Activated CD8-positive, alpha-beta memory T cell treated with anti-CD3 and anti-CD28 coated beads for 1 hour (primary cell): Measurements from ENCODE around the gene LIMS1.
"Not testable (repeated sequence)": the region's sequence is repeated elsewhere in the genome, so short reads cannot be mapped to it uniquely, and the experiment has no call there.

Experiments used
- DNase-seq, 2 donors: peaks; one replicate each; pipeline ENCODE4 v3.0.0-alpha.2; 2020; ENCODE audit warnings: low read depth in 1 of 2; ENCODE audit errors: extremely low read depth in 1 of 2

Gene LIMS1

GRCh38 chr2:108657517-108657916, 123.2 kb downstream of the LIMS1 start:
- not testable (repeated sequence) for DNase-seq

DNA sequence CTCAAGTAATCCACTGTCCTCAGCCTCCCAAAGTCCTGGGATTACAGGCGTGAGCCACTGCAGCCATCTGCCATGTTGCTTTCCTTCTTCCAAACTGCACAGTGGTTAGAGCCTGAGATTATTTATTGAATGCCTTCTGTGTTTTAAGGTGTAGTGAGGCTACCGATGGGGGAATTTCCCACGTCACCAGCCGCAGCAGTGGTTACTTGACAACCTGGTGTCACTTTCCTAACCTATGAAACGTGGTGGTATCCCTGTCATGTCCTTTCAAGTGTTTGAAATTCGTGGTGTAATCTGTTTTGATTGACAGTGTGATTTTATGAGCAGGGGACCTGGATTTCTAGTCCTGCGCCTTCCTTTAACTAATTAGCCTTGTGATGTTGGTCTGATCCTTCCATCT, 124.3 kb downstream of the LIMS1 start:
- not testable (repeated sequence) for DNase-seq

DNA sequence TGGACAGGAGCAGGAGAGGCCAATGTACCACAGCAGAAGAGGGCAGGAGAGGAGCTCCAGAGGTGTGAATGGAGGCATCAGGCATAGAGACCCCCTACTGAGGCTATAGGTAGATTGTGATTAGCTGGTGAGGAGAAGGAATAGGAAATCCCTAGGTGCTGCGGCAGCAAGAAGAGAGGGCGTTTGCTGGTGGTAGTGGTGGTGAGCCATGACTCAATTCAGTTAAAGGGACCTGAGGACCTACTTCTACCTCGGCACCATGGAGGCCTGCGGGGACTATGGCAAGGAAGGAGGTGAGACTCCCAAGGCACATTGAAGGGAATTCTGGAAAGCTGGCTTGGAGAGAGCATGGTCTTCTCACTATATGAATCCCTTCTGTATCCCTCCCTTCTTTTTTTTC, 127.2 kb downstream of the LIMS1 start:
- not testable (repeated sequence) for DNase-seq

DNA sequence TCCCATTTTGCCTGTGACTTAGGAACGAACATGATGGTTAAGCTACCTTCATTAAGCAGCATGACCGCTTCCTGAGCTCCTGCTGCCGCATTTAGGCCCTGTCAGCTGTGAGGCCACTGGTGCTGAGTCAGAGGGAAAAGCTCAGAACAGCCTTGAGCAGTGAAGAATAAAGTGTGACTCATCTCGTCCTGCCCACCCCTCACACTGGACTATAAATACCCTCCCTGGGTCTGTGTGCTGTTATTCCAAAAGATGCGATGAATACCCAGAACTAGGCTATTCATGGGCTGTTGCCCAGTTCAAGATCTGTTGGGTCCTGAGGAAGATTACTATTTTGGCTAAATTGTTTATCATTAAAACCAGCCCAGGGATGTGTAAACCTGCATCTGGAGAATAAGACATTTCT, 127.9 kb downstream of the LIMS1 start:
- not testable (repeated sequence) for DNase-seq

DNA sequence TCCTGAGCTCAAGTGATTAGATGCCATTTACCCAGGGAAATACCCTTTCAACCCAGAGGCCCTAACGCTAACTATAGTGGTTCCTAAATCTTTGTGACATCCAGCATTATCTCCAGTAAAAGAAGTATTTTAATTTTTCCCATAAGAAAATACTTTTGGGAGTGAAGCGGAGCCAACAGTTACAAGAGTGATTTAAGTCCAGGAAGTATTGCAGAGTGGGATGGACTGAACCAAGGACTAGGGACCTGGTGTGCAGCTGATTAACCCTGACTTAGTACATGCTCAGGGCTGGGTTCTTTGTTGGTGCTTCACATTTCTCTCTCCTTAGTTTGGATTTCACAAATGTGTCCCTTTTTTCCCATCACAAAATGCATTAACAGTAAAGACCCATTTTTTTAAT, 129.1 kb downstream of the LIMS1 start:
- not testable (repeated sequence) for DNase-seq

- not testable (repeated sequence) for DNase-seq
Measured at GRCh38 chr2:108664089-108664488, 129.8 kb downstream of the LIMS1 start.

GRCh38 chr2:108664979-108665378, 130.7 kb downstream of the LIMS1 start:
- not testable (repeated sequence) for DNase-seq

- DNase-seq = not testable (repeated sequence)
Measured at GRCh38 chr2:108665975-108666374, 131.7 kb downstream of the LIMS1 start.

DNA sequence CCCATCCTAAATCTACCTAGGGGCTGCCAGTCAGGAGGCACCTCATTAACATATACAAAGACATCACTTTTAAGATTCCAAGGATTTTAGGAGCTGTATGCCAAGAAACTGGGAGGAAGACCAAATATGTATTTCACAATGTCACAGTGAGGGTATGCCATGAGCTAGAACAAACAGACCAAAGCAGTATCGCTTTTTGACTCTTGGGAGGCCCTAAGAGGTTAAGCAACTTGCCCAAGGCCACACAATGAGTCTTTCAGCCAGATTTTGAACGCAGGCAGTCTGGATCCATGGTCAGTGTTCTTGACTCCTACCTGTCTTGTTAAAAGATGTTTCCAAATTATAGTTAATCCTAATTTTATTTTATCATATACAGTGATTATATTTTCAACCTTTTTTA, 132.9 kb downstream of the LIMS1 start:
- not testable (repeated sequence) for DNase-seq

DNA sequence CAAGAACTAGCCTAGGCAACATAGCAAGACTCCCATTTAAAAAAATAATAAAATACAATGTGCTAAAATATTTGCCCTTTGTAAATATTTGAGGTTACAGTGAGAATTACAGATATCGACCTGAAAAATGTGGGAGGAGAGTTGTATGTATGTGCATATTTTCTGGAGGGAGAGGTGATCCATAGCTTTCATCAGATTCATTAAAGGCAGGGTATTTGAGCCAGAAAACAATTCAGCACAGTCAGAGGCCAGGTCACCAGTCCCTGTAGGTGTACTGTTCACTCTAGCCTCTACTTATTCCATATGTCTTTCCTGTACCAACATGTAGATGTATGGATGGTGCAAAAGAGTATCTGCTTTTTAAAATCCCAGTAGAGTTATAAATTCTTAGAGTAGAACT, 136.0 kb downstream of the LIMS1 start:
- DNase-seq = not testable (repeated sequence)

GRCh38 chr2:108672200-108672805, 138.0 kb downstream of the LIMS1 start:
- DNase-seq = not testable (repeated sequence)

GRCh38 chr2:108676522-108676921, 142.3 kb downstream of the LIMS1 start:
- DNase-seq = not testable (repeated sequence)

DNA sequence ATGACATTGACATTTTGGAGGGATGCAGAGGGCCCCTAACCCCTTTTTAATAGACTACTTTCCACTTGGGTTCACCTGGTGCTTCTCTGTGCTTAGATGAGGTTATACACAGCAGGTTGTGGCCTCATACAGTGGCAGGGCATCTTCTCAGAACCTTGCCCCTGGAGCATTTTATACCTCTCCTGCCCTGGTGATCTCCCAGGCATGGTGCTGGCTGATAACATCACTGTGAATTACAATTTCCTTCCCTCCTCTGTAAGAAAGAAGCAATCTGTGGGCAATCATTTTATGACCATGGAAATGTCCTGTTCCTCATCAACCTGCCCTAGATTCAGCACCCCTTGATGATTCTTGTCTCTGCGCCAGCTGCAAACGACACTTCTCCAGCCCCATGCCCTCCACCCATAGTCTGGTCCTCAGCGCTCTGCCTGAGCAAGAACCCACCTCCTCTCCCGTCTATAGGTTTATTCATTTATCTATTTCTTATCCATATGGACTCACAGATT, 143.0 kb downstream of the LIMS1 start:
- not testable (repeated sequence) for DNase-seq

GRCh38 chr2:108678198-108678651, 144.0 kb downstream of the LIMS1 start:
- DNase-seq = not testable (repeated sequence)

DNA sequence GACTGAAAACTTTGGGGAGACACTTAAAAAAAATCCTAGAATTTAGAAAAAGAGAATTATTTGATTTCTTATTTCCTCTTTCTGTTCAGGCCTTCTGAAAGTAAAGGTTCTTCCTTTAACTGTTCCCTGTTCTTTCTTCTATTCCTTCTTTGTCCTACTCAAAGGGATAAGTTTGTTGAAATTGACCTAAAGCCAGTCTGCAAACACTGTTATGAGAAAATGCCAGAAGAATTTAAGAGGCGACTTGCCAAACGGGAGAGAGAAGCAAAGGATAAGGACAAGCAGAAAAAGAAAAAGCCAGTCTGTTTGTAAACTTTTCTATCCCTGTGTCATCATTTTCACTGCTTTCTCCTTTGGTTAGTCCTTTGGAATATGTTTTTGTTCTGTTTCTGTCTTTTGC, 146.5 kb downstream of the LIMS1 start:
- DNase-seq = not testable (repeated sequence)

DNA sequence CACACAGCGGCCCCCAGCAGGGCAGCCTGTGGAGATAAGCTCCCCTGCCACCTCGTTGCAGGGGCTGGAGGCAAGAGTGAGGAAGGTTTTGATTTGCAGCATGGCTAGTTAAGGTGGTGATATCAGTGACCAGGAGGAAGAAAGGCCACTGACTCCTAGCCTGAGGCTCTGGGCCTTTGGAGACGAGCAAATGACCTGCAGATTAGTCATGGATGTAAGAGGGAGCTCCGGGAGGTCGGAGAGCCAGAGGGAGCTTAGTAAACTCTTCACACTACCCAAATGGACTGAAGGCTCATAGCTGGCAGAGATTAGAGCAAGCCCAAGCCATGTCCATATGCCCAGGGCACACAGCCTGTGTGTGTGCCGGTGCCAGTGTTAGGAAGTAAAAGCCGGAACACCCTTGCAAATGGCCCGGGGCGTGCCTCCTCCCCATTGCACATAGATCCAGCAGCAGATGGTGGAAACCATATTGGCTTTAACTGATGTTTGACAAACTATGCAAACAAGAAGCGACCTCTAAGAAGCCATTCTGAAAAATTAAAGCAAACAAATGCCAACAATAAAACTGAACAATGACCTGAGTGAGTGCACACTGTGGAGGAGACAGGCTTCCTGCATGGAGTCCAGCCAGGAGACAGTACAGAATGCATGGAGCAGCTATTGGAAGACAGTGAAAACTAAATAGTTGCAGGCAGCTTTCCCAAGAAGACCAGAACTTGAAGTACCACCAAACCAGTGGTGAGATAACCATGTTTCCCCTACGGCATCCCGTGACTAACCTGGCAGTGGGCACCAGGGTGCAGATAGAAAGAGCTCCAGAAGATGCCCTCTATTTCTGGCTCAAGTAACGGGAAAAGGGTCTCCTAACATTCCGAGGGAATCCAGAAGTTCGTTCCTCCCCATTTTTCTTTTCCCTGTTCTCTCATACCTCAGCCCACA, 154.8 kb downstream of the LIMS1 start:
- DNase-seq = not testable (repeated sequence)

- DNase-seq = not testable (repeated sequence)
Measured at GRCh38 chr2:108690001-108690400, 155.7 kb downstream of the LIMS1 start.

GRCh38 chr2:108691447-108691846, 157.2 kb downstream of the LIMS1 start:
- no peak for DNase-seq

- no peak for DNase-seq
Measured at GRCh38 chr2:108701208-108701607, 166.9 kb downstream of the LIMS1 start.

DNA sequence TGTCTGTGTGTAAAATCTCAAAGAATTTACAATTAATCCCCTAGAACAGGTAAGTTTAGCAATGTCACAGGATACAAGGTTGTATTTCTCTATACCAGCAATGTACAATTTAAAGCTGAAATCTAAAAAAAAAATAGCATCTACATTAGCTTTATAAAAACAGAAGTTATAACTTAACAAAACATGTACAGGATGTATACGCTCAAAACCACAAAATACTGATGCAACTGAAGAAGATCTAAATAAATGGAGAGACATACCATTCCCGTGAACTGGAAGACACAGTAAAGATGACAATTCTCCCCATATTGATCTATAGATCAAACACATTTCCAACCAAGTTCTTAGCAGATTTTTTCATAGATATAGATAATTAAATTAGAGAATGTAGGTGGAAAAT, 167.5 kb downstream of the LIMS1 start:
- no peak for DNase-seq

GRCh38 chr2:108704871-108705270, 170.6 kb downstream of the LIMS1 start:
- DNase-seq = no peak

DNA sequence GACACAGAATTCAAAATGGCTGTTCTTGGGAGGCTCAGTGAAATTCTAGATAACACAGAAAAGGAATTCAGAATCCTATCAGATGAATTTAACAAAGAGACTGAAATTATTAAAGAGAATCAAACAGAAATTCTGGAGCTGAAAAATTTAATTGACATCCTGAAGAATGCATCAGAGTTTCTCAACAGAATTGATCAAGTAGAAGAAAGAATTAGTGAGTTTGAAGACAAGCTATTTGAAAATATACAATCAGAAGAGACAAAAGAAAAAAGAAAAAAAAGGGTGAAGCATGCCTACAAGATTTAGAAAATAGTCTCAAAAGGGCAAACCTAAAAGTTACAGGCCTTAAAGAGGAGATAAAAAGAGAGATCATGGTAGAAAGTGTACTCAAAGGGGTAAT, 173.0 kb downstream of the LIMS1 start:
- no peak for DNase-seq
